NAMALWA (cell line): ENCODE results near the gene TANGO6.
A peak's percentile ranks its signal among the peaks of the same experiment; 100 is the strongest.

Experiments
- DNase-seq: peaks from one replicate; pipeline ENCODE4 v3.0.0-alpha.2; 2015; ENCODE audit warnings: low spot score

The TANGO6 gene

DNA sequence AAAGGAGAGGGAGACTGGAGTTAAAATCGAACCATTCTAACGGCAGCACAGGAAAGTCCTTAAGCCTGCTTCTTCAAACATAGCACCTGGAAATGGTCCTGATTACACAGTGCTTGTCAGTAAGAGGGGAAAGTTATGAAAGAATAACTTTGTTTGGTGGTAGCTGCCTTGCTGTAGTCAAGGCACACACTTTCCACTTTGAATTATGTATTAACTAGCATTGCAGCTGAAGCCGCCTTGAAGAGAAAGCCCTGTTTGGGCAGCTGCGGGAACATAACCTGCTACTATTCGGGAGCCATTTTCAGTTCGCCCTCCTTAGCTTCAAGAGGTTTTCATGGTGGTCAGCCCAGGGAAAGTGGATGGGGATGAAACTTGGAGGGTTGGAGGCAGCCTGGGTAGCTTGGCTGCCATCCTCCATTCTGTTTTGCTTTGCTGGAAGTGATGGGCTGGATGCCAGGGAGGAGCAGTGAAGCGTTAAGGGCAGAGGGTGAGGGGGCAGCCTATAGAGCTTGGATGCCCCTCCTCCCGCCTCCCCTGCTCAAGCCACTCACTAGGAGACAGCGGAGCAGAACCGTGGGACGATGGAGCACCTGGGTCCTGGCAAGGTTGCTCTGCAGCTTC is 256.9 kb downstream of the TANGO6 start:
- DNase-seq = no peak

DNA sequence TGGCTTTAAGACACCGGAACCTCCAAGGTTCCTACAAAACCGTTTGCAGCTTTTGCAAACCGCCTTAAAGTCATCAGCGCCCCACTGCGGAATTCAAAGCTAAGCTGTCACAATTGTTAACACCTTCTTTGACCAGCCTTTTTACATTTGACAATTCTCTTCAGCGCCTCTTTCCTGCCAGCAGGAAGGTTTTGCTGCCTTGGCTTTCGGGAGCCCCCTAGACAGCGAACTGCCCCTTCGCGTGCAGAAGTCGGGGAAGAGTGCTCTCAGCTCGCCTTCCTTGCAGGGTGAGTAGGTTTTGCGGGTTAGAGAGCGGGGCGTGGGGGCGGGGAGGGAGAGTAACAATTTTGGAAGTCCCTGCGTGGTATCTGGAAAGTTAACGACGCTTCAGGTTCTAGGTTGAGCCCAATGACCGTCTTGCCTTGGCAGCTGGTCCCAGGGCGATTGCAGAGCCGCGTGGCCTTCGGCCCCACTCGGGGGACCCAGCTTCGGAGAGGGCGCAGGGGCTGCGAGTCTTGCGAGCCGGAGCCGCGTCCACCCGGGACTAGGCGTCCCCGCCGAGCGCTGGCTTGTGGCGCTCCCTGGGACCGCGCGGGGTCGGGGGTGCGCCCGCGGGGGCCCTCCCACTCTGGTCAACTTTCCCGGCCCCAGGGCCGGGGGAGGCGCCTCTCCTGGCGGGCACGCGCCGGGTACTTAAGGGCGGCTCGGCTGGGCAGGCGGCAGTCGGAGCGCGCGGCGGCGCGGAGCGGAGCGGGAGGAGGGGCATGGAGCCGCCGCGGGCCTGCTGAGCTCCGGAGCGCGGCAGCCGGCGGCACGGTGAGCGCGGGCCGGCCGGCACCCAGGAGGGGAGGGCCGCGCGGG is 262.4 kb downstream of the TANGO6 start, which contains the start of gene HAS3:
Gene HAS3 (plus strand): TSS at position 153 of the 861 bp plus-strand sequence. CDS start 3,743 bp downstream, outside the sequence.
- no peak for DNase-seq

DNA sequence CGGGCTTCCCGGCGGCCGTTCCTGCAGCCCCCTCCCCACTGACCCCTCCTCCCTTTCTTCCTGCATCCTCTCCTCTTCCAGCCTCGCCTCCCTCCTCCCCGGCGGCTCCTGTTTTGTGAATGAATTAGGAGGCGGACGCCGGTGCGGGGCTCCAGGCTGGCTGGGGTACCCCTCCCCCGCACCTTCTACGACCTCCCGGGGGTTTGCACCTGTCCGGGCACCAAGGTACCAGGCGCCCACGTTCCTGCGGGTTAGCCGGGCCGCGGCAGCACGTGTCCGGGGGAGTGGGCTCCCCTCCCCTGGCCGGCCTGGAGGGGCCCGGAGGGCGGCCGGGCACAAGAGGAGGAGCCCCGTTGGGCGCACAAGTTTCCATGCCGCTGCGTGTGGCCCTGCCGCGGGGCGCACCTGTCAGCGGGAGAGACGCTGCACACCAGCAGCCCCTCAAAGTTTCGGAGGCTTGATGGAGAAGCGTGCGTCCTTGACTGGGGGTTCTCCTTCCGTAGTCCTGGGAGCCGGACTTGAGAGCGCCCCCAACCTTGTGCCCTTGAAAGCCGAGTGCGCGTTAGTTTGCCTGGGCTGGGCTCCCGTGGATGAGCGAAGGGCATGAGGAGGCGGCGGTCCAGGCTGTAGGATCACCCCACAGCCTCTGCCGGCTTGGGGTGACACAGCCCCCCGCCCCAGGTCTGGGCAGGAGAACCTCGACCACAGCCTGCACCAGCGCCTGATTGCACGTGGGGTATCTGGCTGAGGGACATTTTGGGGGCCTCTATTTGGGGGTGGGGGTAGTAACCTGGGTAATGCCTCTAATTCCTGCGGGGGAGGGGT is 263.4 kb downstream of the TANGO6 start:
- no peak for DNase-seq

DNA sequence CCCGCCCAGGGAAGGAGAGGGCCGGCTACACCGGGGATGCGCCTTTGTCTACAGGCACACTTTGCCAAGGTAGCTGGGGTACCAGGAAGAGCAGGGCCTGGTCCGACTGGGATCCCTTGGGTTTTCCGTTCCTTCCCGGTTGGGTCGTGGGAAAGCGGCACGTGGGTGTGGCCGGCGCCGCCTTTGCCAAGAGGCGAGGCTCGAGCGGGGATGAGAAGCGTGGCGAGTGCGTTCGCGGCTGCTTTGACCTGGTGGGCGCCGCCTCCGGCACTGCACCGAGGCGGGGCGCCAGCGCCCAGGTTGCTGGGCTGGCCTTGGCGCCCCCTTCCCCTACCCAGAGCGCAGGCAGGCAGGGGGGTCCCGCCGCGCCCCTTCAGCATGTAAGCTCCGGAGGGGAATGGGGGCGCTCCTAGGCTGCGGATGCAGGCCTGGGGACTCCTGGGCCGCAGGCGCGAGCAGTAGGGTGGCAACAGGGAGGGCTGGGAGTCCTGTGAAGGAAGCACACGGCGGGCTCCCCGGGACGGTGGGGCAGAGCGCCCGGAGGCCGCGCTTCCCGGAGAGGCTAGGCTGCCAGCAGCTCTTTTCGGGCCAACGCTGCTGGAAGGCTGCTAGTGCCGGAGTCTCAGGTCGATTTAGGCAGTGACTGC is 264.1 kb downstream of the TANGO6 start:
- DNase-seq = no peak

DNA sequence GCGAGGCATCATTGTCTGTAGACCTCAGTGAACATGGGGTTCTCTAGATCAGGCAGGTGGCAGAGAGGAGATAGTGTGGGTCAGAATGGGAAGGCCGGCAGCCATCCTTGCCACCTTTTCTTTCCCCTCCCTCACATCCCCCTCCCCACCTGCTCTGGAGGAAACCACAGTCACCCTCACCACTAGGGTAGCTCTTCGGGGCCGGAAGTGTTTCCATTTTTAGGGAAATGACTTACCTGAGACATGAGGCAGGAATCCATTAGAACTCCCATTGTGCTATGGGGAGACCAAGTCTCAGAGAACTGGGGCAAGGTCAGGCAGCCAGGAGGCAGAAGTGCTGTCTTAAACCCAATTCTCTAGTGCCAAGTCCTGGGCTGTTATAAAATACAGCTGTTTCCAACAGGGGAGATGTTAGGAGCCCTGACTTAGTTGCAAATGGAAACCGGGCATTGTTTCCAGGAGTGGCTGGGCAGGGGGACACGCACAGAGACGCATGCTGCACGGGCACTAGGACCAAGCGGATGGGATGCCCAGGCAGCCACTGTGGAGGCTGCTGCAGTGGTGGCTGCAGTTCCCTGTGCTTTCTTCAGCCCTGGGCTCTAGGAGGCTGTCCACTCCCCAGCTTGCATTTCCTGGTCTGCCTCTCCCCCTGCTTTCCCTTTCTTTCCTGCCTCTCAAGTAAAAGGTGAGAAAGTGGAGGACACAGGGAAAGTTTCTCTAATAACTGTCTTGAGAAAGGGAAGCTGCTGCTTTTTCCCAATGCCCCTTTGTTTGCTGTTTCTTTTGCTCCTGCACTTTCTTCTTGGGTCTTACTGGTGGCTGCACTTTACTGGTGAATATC is 265.0 kb downstream of the TANGO6 start:
- no peak for DNase-seq

DNA sequence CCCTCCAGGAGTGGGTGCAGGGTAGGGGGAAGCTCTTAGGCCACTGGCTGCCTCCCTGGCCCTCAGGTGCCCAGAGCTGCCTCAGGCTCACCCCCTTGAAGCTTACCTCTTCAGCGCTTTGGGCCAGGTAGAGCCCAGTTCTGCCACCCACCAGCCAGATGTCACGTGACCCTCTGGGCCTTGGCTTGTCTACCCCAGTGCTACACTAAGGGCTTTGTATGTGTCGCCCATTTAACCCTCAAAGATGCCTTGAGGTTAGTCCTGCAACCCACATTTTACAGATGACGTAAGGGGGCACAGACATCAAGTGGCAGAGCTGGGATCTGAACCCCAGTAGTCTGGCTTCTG is 265.5 kb downstream of the TANGO6 start:
- DNase-seq = no peak

DNA sequence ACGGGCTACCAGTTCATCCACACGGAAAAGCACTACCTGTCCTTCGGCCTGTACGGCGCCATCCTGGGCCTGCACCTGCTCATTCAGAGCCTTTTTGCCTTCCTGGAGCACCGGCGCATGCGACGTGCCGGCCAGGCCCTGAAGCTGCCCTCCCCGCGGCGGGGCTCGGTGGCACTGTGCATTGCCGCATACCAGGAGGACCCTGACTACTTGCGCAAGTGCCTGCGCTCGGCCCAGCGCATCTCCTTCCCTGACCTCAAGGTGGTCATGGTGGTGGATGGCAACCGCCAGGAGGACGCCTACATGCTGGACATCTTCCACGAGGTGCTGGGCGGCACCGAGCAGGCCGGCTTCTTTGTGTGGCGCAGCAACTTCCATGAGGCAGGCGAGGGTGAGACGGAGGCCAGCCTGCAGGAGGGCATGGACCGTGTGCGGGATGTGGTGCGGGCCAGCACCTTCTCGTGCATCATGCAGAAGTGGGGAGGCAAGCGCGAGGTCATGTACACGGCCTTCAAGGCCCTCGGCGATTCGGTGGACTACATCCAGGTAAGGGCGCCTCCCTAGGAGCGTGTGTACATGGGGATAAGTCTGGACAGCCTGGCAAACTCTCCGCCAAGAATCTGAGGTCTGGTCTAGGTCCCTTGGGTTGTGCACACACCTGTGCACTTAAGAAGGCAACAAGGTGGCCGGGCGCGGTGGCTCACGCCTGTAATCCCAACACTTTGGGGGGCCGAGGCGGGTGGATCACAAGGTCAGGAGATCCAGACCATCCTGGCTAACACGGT is 266.3 kb downstream of the TANGO6 start:
- DNase-seq = no peak

DNA sequence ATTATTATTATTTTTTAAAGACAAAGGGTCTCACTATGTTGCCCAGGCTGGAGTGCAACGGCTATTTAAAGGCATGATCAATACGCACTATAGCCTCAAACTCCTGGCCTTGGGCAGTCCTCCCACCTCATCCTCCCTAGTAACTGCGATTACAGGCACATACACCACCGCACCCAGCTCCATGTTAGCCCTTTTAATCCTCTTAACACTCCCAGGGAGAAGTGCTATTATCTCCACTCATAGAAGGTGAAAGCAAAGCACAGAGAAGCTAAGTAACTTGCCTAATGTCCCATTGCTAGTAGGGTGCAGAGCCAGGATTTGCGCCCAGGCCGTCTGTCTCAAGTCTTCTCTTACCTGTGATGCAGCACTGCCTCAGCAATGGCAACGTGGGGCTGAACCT is 267.1 kb downstream of the TANGO6 start:
- DNase-seq = no peak

DNA sequence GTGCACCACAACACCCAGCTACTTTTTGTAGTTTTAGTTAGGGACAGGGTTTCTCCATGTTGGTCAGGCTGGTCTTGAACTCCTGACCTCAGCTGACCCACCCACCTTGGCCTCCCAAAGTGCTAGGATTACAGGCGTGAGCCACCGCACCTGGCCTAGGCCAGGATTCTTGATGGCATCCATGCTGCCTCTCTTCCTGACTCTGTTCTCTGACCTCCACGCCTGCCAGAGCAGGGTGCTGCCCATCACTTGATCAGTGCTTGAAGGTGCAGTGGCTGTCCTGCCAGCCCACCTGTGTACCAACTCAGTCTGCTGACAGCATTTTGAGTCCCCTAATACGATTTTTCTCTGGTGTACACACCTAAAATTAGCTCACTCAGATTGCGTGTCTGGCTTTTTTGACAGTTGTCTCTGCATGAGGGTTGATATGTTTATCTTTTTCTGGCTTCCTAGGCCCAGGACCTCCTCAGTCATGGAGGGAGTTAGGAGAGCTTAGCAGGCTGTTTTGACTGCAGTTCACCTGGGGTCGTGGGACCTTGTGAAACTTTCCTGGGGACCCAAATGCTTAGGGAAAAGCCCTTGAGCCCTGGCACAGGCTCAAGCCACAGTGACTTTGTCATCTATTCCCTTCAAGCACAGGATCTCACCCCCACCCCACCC is 268.0 kb downstream of the TANGO6 start:
- no peak for DNase-seq

DNA sequence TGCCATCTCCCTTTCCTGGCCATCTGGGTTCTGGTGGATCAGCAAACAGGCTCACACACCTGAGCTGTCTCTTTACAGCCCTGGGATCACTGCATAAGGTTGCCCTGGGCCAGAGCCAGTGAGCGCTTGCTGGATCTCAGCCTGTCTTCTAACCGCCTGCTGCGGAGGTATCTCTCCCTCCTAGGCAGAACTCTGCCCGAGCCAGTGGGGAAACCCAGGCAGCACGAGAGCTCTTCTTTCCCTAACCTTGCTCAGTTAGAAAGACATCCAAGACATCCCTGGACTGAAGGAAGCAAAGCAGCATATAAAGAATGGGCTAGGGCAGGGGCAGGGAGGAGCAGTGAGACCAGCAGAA is 268.5 kb downstream of the TANGO6 start:
- no peak for DNase-seq

DNA sequence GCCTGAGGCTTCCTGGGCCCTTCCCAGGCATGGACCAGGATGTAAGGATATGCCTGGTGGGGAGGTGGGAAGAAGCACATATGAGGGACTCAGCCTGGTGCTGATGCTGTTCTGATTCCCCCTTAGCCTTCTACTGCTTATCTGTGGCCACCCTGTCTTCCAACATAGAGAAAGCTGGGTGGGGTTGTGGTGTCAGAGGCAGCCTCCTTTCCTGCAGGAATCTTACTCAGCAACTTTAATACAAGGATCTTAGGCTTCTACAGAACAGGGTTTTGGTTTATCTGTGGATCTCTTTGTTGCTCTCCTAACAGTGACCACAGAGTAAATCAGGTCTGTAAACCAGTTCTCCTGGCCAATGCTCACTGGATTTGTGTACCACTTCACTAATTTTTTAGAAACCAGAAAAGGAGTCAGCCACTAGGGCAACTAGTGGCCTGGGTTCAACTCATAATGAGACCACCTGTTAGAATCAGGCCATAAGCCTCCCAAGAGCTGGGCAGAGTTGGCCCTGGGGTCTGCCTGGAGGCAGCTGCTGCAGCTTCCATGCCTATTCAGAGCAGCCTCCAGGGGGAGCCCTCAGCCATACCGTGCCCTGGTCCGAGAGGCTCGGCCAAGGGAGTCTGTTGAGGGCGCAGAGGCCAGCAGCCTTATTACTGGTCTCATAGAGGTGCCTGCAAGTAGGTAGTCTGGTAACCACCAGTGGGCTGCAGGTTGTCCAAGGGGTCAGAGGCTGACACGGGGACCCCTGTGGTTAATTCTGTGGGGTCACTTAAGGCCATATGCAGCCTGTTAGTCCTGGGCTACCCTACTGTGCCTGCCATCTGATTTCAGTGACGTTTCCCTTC is 269.2 kb downstream of the TANGO6 start:
- DNase-seq = peak; percentile 72

DNA sequence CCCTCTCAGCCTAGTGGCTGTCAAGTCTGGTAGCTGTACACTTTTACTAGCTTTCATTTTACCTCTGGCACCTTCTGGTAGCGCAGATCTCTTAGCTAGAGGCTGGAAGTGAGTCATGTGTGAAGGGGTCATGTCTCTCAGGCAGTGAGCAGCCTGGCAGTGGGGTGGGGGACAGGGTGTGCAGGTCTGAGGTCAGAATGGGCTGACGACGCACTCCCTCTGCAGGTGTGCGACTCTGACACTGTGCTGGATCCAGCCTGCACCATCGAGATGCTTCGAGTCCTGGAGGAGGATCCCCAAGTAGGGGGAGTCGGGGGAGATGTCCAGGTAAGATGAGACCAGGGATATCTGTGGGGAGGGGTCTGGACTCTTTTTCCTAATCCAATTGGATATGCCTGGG is 269.9 kb downstream of the TANGO6 start:
- DNase-seq = no peak

DNA sequence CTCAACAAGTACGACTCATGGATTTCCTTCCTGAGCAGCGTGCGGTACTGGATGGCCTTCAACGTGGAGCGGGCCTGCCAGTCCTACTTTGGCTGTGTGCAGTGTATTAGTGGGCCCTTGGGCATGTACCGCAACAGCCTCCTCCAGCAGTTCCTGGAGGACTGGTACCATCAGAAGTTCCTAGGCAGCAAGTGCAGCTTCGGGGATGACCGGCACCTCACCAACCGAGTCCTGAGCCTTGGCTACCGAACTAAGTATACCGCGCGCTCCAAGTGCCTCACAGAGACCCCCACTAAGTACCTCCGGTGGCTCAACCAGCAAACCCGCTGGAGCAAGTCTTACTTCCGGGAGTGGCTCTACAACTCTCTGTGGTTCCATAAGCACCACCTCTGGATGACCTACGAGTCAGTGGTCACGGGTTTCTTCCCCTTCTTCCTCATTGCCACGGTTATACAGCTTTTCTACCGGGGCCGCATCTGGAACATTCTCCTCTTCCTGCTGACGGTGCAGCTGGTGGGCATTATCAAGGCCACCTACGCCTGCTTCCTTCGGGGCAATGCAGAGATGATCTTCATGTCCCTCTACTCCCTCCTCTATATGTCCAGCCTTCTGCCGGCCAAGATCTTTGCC is 271.1 kb downstream of the TANGO6 start:
- DNase-seq = no peak

DNA sequence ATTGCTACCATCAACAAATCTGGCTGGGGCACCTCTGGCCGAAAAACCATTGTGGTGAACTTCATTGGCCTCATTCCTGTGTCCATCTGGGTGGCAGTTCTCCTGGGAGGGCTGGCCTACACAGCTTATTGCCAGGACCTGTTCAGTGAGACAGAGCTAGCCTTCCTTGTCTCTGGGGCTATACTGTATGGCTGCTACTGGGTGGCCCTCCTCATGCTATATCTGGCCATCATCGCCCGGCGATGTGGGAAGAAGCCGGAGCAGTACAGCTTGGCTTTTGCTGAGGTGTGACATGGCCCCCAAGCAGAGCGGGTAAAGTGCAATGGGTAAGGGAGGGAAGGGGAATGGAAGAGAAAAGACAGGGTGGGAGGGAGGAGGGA is 271.6 kb downstream of the TANGO6 start:
- DNase-seq = no peak

DNA sequence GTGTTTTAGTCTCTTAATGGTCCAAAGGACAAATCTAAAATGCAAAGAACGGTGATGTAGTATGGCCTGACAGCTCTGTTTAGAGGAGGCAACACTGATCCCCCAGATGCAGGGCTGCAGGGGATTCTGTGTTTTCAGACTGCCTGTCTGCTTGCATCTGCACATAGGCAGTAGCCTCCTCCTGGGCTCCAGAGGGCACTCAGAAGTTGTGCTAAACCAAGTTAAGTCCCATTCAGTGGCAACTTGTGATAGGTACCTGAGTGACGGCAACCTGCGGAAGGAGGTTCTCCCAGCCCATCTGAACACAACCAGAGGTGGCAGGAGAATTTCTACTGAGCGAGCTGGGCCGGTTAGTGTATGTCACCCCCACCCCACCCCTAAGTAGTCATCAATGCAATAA is 272.0 kb downstream of the TANGO6 start:
- no peak for DNase-seq

DNA sequence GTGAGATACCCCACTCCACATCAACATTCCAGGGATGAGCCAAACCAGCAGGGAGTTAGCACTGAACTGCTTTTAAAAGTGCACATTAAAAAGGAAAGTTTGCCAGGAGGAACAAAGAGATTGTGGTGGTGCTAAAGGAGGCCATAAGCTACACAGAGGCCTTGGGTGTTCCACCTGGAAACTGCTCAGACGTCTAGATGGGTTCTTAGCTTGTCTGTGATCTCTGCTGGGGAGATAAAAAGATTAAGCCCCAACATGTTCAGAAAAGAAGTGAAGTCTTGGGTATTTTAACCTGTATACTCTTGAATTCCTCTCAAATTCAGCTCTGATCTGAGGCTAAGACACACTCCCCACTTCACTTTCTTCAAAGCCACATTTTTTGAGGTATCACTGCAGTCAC is 272.5 kb downstream of the TANGO6 start:
- DNase-seq = no peak

DNA sequence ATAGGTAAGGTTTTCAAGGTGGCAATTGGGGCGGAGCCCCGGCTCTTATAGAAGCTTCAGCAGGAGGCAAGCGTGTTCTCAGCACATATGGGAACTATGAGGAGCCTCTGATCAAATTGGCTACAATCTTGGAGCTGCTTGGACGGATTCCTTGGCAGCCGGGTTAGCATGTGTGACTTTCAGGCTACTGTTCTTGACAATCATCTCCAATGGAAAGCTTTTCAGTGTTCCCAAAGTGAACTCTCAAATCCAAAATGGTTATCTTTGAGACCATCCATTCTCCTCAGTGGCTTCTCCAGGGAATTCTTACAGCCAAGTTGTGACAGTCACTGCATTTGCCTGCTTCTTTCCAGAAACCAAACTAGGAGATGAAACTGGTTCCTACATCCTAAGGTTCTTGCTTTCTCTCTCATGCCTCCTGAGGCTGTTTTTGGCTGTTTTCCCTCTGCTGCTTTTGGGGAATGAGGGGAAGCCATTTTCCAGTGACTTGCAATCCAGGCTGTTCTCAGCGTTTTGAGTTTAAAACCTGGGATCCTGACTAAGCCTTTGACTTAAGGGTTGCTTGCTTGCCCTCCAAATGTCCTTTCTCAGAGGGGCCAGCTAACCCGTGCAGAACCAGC is 273.0 kb downstream of the TANGO6 start:
- no peak for DNase-seq

DNA sequence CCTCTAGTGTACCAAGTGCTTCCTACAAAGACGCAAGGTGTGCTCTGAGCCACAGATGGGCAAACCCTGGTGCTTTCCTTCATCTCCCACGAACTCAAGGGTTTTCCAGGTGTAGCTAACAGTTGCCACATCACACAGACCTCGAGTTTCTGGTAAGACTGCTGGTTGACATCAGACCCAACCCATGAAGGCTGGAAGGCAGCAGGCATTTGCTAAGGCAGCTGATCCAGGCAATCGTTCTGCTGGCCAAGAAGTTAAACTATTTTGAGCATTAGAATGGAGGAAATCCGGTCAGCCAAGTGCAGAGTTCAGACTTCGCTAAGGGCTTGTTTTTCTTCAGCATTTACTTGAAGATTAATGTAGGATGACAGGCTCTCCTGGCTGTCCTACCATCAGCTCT is 273.6 kb downstream of the TANGO6 start:
- DNase-seq = no peak
